H1 (cell line): ENCODE measurements around the gene BCL2. TPM values are rescaled to one million over a fixed set of nuclear protein-coding genes. Genes with fewer than 3 reads are reported as not detected.

Experiments used
- CTCF ChIA-PET: fragments of 300-600 bp; sonication (Branson Sonifier 250); formaldehyde crosslinking; loops from one replicate; lab custom pipeline; 2021; ENCODE audit not compliant: partially characterized antibody; lab: Charles Lee
- POLR2A ChIA-PET: fragments of 300-600 bp; sonication (Branson Sonifier 250); formaldehyde crosslinking; loops from one replicate; lab custom pipeline; 2021; ENCODE audit warnings: inconsistent platforms; ENCODE audit not compliant: partially characterized antibody; lab: Charles Lee
- DNase-seq, 2 experiments: peaks; one replicate each; pipeline versions ENCODE4 v3.0.0 to v3.0.0-alpha.2; 2010 to 2022; ENCODE audit warnings: low spot score in 2 of 2, low read depth in 1 of 2, mixed read lengths in 1 of 2
- FAIRE-seq: peaks from 2 replicates; lab custom pipeline; 2011; peaks lifted over from hg19 to GRCh38; lab: Jason Lieb, UNC
- H2AFZ ChIP-seq: 2 replicates; pipeline ENCODE4 v1.8.1; 2012; ENCODE audit warnings: low read length, inconsistent platforms
- H2AK5ac ChIP-seq: 2 replicates; pipeline ENCODE4 v1.6.1; 2013; ENCODE audit warnings: low read depth, low read length
- H2BK120ac ChIP-seq: replicated peaks from 2 replicates; pipeline ENCODE3; 2013; ENCODE audit warnings: low read depth, low read length, inconsistent platforms
- H2BK12ac ChIP-seq: 2 replicates; pipeline ENCODE4 v1.6.1; 2013; ENCODE audit warnings: low read depth, low read length
- H2BK15ac ChIP-seq: 2 replicates; pipeline ENCODE4 v1.6.1; 2013; ENCODE audit warnings: low read length
- H2BK20ac ChIP-seq: 2 replicates; pipeline ENCODE4 v1.6.1; 2013; ENCODE audit warnings: low read length
- H2BK5ac ChIP-seq: 2 replicates; pipeline ENCODE4 v1.6.1; 2013; ENCODE audit warnings: low read depth, low read length
- H3K14ac ChIP-seq: 2 replicates; pipeline ENCODE4 v1.6.1; 2013; ENCODE audit warnings: inconsistent platforms; ENCODE audit not compliant: insufficient read length
- H3K18ac ChIP-seq: 2 replicates; pipeline ENCODE4 v1.6.1; 2013; ENCODE audit warnings: low read length; ENCODE audit errors: extremely low read depth
- H3K23ac ChIP-seq: 2 replicates; pipeline ENCODE4 v1.6.1; 2013; ENCODE audit warnings: inconsistent platforms; ENCODE audit not compliant: insufficient read length
- H3K23me2 ChIP-seq: 2 replicates; pipeline ENCODE4 v1.6.1; 2013; ENCODE audit warnings: low read depth, low read length
- H3K27ac ChIP-seq: 2 replicates; pipeline ENCODE4 v1.6.1; 2011; ENCODE audit warnings: low read depth, low read length, inconsistent platforms
- H3K27me3 ChIP-seq, 4 experiments: replicated peaks in 1 of 4; 1 replicate in 1 of 4; 2 replicates in 3 of 4; pipeline versions ENCODE4 v1.6.1 to v1.8.1; 2011 to 2013; ENCODE audit warnings: low read length in 3 of 4, mild to moderate bottlenecking in 3 of 4, inconsistent platforms in 2 of 4, mixed read lengths in 2 of 4, moderate library complexity in 1 of 4; ENCODE audit not compliant: control insufficient read depth in 3 of 4, insufficient read depth in 3 of 4; ENCODE audit errors: extremely low read depth in 1 of 4
- H3K36me3 ChIP-seq, 4 experiments: 2 replicates each; pipeline versions ENCODE4 v1.6.1 to v1.8.1; 2011 to 2013; ENCODE audit warnings: mild to moderate bottlenecking in 4 of 4, low read length in 3 of 4, moderate library complexity in 2 of 4, control low read depth in 1 of 4, inconsistent platforms in 1 of 4; ENCODE audit not compliant: insufficient read depth in 4 of 4, control insufficient read depth in 2 of 4
- H3K4ac ChIP-seq: replicated peaks from 2 replicates; pipeline ENCODE3; 2013; ENCODE audit warnings: low read length, low read depth, mixed read lengths, inconsistent platforms; ENCODE audit not compliant: insufficient read length
- H3K4me1 ChIP-seq, 4 experiments: replicated peaks in 1 of 4; 1 replicate in 1 of 4; 2 replicates in 3 of 4; pipeline versions ENCODE4 v1.6.1 to v1.8.1; 2011 to 2013; ENCODE audit warnings: low read length in 3 of 4, inconsistent platforms in 2 of 4, mixed read lengths in 1 of 4; ENCODE audit not compliant: insufficient read depth in 4 of 4, control insufficient read depth in 3 of 4
- H3K4me2 ChIP-seq, 2 experiments: 2 replicates each; pipeline versions ENCODE4 v1.6.1 to v1.8.1; 2011 to 2013; ENCODE audit warnings: low read depth in 2 of 2, low read length in 2 of 2, control low read depth in 1 of 2, inconsistent platforms in 1 of 2, mild to moderate bottlenecking in 1 of 2; ENCODE audit not compliant: insufficient read depth in 1 of 2
- H3K4me3 ChIP-seq, 4 experiments: fragments of 200-600, 300-600 bp in 1 of 4; sonication (generic), shearing (Covaris generic), sonication (Bioruptor Twin) in 1 of 4; 2 replicates each; pipeline versions ENCODE4 v1.5.1 to v1.8.1; 2011 to 2016; ENCODE audit warnings: low read length in 4 of 4, low read depth in 3 of 4, control low read depth in 2 of 4, inconsistent platforms in 2 of 4, mild to moderate bottlenecking in 2 of 4, mixed read lengths in 1 of 4, moderate library complexity in 1 of 4; ENCODE audit not compliant: insufficient read depth in 2 of 4; ENCODE audit errors: extremely low read depth in 1 of 4
- H3K56ac ChIP-seq: replicated peaks from 2 replicates; pipeline ENCODE3; 2013; ENCODE audit warnings: low read depth, mild to moderate bottlenecking, mixed read lengths, low read length, inconsistent platforms; ENCODE audit not compliant: insufficient read length
- H3K79me1 ChIP-seq: 2 replicates; pipeline ENCODE4 v1.6.1; 2013; ENCODE audit warnings: low read depth, low read length, control low read depth
- H3K79me2 ChIP-seq, 2 experiments: 2 replicates each; pipeline versions ENCODE4 v1.6.1 to v1.8.1; 2012 to 2013; ENCODE audit warnings: low read length in 2 of 2, mild to moderate bottlenecking in 2 of 2, inconsistent platforms in 1 of 2; ENCODE audit not compliant: insufficient read depth in 2 of 2, control insufficient read depth in 1 of 2
- H3K9ac ChIP-seq, 4 experiments: replicated peaks in 1 of 4; 1 replicate in 1 of 4; 2 replicates in 3 of 4; pipeline versions ENCODE4 v1.6.1 to v1.8.1; 2011 to 2013; ENCODE audit warnings: low read depth in 3 of 4, low read length in 3 of 4, control low read depth in 2 of 4, mild to moderate bottlenecking in 2 of 4, moderate library complexity in 2 of 4, inconsistent platforms in 1 of 4; ENCODE audit errors: extremely low read depth in 1 of 4
- H3K9me3 ChIP-seq, 2 experiments: 2 replicates each; pipeline versions ENCODE4 v1.6.1 to v1.8.1; 2012 to 2013; ENCODE audit warnings: mild to moderate bottlenecking in 2 of 2, moderate library complexity in 2 of 2, control low read depth in 1 of 2, inconsistent platforms in 1 of 2, low read depth in 1 of 2, low read length in 1 of 2, mixed read lengths in 1 of 2; ENCODE audit not compliant: insufficient read depth in 2 of 2
- H4K20me1 ChIP-seq, 2 experiments: replicated peaks in 1 of 2; 2 replicates each; pipeline versions ENCODE3 to v1.8.1; 2011 to 2013; ENCODE audit warnings: inconsistent platforms in 2 of 2, low read length in 2 of 2, mild to moderate bottlenecking in 1 of 2; ENCODE audit not compliant: insufficient read depth in 2 of 2, control insufficient read depth in 1 of 2
- H4K5ac ChIP-seq: 2 replicates; pipeline ENCODE4 v1.6.1; 2013; ENCODE audit warnings: low read length, low read depth, mixed read lengths, inconsistent platforms; ENCODE audit not compliant: insufficient read length
- H4K8ac ChIP-seq: 2 replicates; pipeline ENCODE4 v1.8.0; 2013; ENCODE audit warnings: mild to moderate bottlenecking, moderate library complexity, low read length, inconsistent platforms; ENCODE audit not compliant: insufficient read depth; ENCODE audit errors: extremely low read depth
- H4K91ac ChIP-seq: replicated peaks from 2 replicates; pipeline ENCODE3; 2013; ENCODE audit warnings: low read length, mixed read lengths, inconsistent platforms; ENCODE audit not compliant: insufficient read length
- ASH2L ChIP-seq: fragments of 200-600, 300-600 bp; sonication (generic); IDR thresholded peaks from one replicate; pipeline ENCODE4 v1.7.1; 2017; ENCODE audit warnings: low read length
- BACH1 ChIP-seq: IDR thresholded peaks from 2 replicates; pipeline ENCODE4 v1.6.1; 2012; ENCODE audit warnings: low read length, improper control_type of control experiment
- BCL11A ChIP-seq, 2 experiments: IDR thresholded peaks; one replicate each; pipeline ENCODE4 v1.6.1; 2011; ENCODE audit warnings: low read depth in 2 of 2, low read length in 2 of 2, mild to moderate bottlenecking in 2 of 2
- CBX5 ChIP-seq: fragments of 300-800, 300-1000 bp; sonication (generic); IDR thresholded peaks from 2 replicates; pipeline ENCODE4 v1.7.1; 2016; ENCODE audit warnings: antibody characterized with exemption, low read length, low read depth
- CEBPB ChIP-seq: IDR thresholded peaks from 2 replicates; pipeline ENCODE4 v1.6.1; 2012; ENCODE audit warnings: low read depth, low read length
- GTF2F1 ChIP-seq: IDR thresholded peaks from 2 replicates; pipeline ENCODE4 v1.6.1; 2012; ENCODE audit warnings: low read depth, low read length, improper control_type of control experiment, borderline replicate concordance
- POLR2AphosphoS5 ChIP-seq: IDR thresholded peaks from 2 replicates; pipeline ENCODE4 v1.6.1; 2011; ENCODE audit warnings: low read depth, low read length
- SIX5 ChIP-seq: IDR thresholded peaks from 2 replicates; pipeline ENCODE4 v1.6.1; 2011; ENCODE audit warnings: mild to moderate bottlenecking, low read depth, low read length
- TAF1 ChIP-seq: IDR thresholded peaks from 2 replicates; pipeline ENCODE4 v1.6.1; 2011; ENCODE audit warnings: mild to moderate bottlenecking, low read depth, low read length
- TBP ChIP-seq: IDR thresholded peaks from 2 replicates; pipeline ENCODE4 v1.6.1; 2011; ENCODE audit warnings: low read depth, low read length, improper control_type of control experiment
- TCF12 ChIP-seq: IDR thresholded peaks from 2 replicates; pipeline ENCODE4 v1.6.1; 2011; ENCODE audit warnings: low read depth, mild to moderate bottlenecking, low read length
- WGBS, 2 experiments: shearing (Covaris generic) in 1 of 2; methylation state at CpG; one replicate each; pipeline versions ENCODE4 v1.1.6 to v1.1.7; 2013 to 2015; ENCODE audit warnings: low lambda C conversion rate in 2 of 2, mixed read lengths in 2 of 2, inconsistent platforms in 1 of 2, low coverage in 1 of 2, missing lambda C conversion rate in 1 of 2; ENCODE audit not compliant: insufficient replicate concordance in 2 of 2, insufficient coverage in 1 of 2, insufficient read length in 1 of 2; ENCODE audit errors: extremely low coverage in 1 of 2, missing lambda C conversion rate in 1 of 2; 5-methylcytosine and 5-hydroxymethylcytosine counted together
- polyA plus RNA-seq, 7 experiments: library from polyadenylated mRNA; depleted of rRNA in 3 of 7; stranded (reverse) in 5 of 7; unstranded in 2 of 7; fragments of >200 nt in 5 of 7; fragments of 200-250 nt in 2 of 7; gene quantifications; 1 replicate in 5 of 7; 2 replicates in 1 of 7; 4 replicates in 1 of 7; pipeline versions ENCODE4 v1.2.1 to v1.2.3, GENCODE V29; 2011 to 2013; ENCODE audit warnings: missing spikeins in 2 of 7, mixed read lengths in 2 of 7
- total RNA-seq: library from RNA; stranded (reverse); fragmentation: NEBNext Ultra II Directional; extraction: Animal tissue kit (Norgen Biotek cat#: 25700); gene quantifications from 2 replicates; pipeline ENCODE4 v1.2.1, GENCODE V29; 2021
- TF ChIP-seq, protein P1 (sequence below): IDR thresholded peaks from 2 replicates; pipeline ENCODE4 v1.6.1; 2012; ENCODE audit warnings: inconsistent platforms

Gene BCL2
- total and polyA plus RNA-seq, 2 of the 8 experiments (the other 6 are each of a cell fraction or from before 2014, with no cell fraction given), result 0.59 to 4.5 TPM

DNA sequence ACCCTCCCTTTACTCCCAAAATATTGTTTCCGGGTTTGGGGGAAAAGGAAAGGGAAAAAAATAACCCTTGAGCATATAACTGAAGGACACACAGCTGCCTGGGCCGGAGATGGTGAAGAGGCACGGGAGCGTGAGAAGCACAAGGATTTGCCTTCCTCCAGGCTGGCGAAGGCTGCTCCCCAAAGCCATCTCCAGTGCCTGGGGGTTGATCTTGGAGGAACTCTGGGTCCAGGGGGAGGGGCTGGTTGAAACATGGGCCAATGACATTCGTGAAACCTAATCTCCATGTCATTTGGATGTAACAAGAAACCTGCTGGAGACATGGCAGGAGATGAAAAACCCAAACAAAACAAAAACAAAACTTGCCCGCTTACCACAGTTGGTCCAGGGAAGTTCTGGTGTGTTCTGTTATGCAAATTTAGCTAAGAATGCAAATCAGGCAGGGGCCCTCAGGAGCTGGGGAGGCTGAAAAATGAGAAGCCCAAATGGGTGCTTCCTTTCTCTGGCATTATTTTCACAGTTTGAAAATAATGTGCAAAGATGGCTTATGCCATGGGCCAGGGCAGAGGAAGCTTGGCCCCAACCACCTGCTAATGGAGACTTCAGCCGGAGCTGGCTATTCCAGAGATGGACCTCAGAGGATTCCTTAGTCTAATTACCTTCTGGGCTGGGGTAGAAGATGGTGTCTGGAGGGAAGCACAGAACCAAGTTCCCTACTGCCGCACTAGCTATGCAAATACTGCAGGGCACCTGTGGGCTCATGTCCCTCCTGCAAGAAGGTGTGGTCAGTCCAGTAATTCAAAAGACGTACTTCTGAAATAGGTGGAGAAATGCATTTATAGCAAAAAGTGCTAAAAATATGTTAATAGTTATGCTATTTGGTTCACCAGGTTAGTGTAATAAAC lies 180.9 kb downstream of the BCL2 start:
- H2BK120ac ChIP-seq, result peak overlapping the region; percentile 19
- H3K27me3 ChIP-seq, result no peaks in the 10 kb centered on the region; a peak in 1 of 7 replicates
- no peak overlapping the region for H3K23ac ChIP-seq
- no peak overlapping the region for H3K56ac ChIP-seq
- peak overlapping the region; percentile 41; the same call in 1 of the 2 replicates for H2BK20ac ChIP-seq
- peak overlapping the region; percentile 65 for H4K5ac ChIP-seq
- peak overlapping the region; percentile 59 to 81 for H3K4me2 ChIP-seq
- ChIA-PET POLR2A (interaction anchor here (0.9 kb wide), 1 partner anchor 13 kb away, joined by 3 read pairs; no protein-coding TSS in a partner anchor), CTCF (interaction anchor here (0.8 to 1.8 kb wide), 6 partner anchors 10 to 116 kb away, joined by 3 to 7 read pairs (median 4); no protein-coding TSS in a partner anchor)
- no peak overlapping the region for H2AK5ac ChIP-seq
- H3K36me3 ChIP-seq, result no peaks in the 10 kb centered on the region
- H2BK15ac ChIP-seq, result no peak overlapping the region
- H2BK12ac ChIP-seq, result peak overlapping the region; percentile 46; the same call in 1 of the 2 replicates
- DNase-seq (peak; percentile 27 to 71), FAIRE-seq (peak; percentile 98)
- no peak overlapping the region for H3K4ac ChIP-seq
- H3K27ac ChIP-seq, result peak overlapping the region; percentile 69
- peak overlapping the region; percentile 35; the same call in 1 of the 2 replicates for H2BK5ac ChIP-seq
- no peaks in the 10 kb centered on the region for H3K9me3 ChIP-seq
- no peaks in the 10 kb centered on the region; the same call in 1 of the 2 replicates for H3K23me2 ChIP-seq
- no peak overlapping the region for H3K14ac ChIP-seq
- peak overlapping the region; percentile 78; the same call in 1 of the 2 replicates for H2AFZ ChIP-seq
- no peak overlapping the region for H4K8ac ChIP-seq
- H4K91ac ChIP-seq, result peak overlapping the region; percentile 22
- H3K9ac ChIP-seq, result no peak overlapping the region
- peak overlapping the region; percentile 36; the same call in 1 of the 2 replicates for H3K18ac ChIP-seq
- H3K79me2 ChIP-seq, result no peaks in the 10 kb centered on the region
- peak overlapping the region in 2 of 4 experiments; percentile 23 to 41; a peak in 6 of 8 replicates for H3K4me3 ChIP-seq
- no peaks in the 10 kb centered on the region for H4K20me1 ChIP-seq
- WGBS, 2 experiments, result 45% methylated on average over 10 of the region's 10 CpGs; no CpG with 5 or more reads in 1 of the 2 experiments
- no peaks in the 10 kb centered on the region for H3K79me1 ChIP-seq
- peaks cover 0 to 17% (median 6%) of the 10 kb centered on the region in 4 experiments; a peak in 6 of 7 replicates for H3K4me1 ChIP-seq
- TF ChIP-seq POLR2AphosphoS5 (peak; percentile 52; the same call in 1 of the 2 replicates), ASH2L (peak; percentile 25), TAF1 (peak; percentile 44), CEBPB (no peak), SIX5 (no peak), GTF2F1 (no peak), CBX5 (no peak), BCL11A (IDR thresholded peaks at IDR 0.05; ENCODE audit: low read depth in 2 of 2, low read length in 2 of 2) (no peak), TCF12 (no peak), BACH1 (no peak), TBP (peak; percentile 11; the same call in 1 of the 2 replicates)
- TF ChIP-seq, protein P1, sequence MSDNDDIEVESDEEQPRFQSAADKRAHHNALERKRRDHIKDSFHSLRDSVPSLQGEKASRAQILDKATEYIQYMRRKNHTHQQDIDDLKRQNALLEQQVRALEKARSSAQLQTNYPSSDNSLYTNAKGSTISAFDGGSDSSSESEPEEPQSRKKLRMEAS, result peak; percentile 68
